HFF-Myc (cell line): ENCODE measurements around the gene NR2C2.

ENCODE experiments used
- DNase-seq: peaks from one replicate; pipeline ENCODE4 v3.0.0-alpha.2; 2011; ENCODE audit warnings: low read depth; ENCODE audit errors: extremely low read depth
- H3K4me3 ChIP-seq: replicated peaks from 2 replicates; pipeline ENCODE4 v1.5.1; 2011; ENCODE audit warnings: low read depth, mild to moderate bottlenecking, control low read depth, low read length
- TF ChIP-seq, protein P1 (sequence below): IDR thresholded peaks from 2 replicates; pipeline ENCODE4 v1.5.1; 2012; ENCODE audit warnings: mild to moderate bottlenecking, low read depth, low read length, control low read depth; ENCODE audit errors: missing control alignments

Gene NR2C2

GRCh38 chr3:15045667-15046066 lies 98.3 kb downstream of the NR2C2 start:
- DNase-seq, result no peak
- TF ChIP-seq, protein P1, sequence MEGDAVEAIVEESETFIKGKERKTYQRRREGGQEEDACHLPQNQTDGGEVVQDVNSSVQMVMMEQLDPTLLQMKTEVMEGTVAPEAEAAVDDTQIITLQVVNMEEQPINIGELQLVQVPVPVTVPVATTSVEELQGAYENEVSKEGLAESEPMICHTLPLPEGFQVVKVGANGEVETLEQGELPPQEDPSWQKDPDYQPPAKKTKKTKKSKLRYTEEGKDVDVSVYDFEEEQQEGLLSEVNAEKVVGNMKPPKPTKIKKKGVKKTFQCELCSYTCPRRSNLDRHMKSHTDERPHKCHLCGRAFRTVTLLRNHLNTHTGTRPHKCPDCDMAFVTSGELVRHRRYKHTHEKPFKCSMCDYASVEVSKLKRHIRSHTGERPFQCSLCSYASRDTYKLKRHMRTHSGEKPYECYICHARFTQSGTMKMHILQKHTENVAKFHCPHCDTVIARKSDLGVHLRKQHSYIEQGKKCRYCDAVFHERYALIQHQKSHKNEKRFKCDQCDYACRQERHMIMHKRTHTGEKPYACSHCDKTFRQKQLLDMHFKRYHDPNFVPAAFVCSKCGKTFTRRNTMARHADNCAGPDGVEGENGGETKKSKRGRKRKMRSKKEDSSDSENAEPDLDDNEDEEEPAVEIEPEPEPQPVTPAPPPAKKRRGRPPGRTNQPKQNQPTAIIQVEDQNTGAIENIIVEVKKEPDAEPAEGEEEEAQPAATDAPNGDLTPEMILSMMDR, result no peak
- no peak overlapping the region for H3K4me3 ChIP-seq

- DNase-seq, result no peak
- H3K4me3 ChIP-seq, result no peak overlapping the region
- TF ChIP-seq, protein P1, result no peak
Observed at GRCh38 chr3:15049584-15049983, 102.2 kb downstream of the NR2C2 start.

DNA sequence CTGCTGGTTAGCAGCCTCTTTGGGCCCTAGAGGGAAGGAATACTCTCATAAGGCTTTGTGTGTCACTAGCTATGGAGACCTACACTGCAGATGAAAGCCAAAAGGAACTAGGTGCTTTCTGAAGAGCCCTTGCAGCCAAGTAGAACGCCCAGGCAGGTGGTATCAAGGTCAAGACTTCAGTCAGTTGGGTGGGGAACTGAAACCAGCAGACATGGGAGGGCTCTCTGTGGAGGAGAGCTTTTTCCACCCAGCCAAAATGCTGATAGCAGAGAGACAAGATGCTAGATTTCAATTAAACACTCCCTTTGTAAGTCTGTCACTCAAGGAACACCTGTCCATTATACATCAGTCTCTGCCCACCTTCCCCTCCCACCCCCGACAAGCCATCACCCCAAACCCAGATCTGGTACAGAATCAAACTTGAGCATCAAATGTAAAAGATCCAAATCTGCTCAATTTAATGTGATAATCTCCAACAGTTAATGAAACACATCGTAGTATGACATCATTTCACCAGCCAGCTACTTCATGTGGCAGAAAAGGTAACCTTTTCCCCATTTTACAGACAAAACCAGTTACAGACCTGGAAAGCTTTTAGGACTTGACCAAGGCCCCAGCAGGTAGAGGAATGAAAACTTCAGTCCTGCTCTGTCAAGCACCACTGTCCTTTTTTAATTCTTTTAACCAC lies 103.2 kb downstream of the NR2C2 start:
- no peak for DNase-seq
- TF ChIP-seq, protein P1, result no peak
- H3K4me3 ChIP-seq, result no peak overlapping the region

GRCh38 chr3:15051531-15051930 lies 104.1 kb downstream of the NR2C2 start:
- H3K4me3 ChIP-seq, result no peak overlapping the region
- no peak for DNase-seq
- TF ChIP-seq, protein P1, result peak; percentile 75

GRCh38 chr3:15052335-15053242 lies 105.2 kb downstream of the NR2C2 start:
- TF ChIP-seq, protein P1, result no peak
- no peak for DNase-seq
- no peak overlapping the region for H3K4me3 ChIP-seq

DNA sequence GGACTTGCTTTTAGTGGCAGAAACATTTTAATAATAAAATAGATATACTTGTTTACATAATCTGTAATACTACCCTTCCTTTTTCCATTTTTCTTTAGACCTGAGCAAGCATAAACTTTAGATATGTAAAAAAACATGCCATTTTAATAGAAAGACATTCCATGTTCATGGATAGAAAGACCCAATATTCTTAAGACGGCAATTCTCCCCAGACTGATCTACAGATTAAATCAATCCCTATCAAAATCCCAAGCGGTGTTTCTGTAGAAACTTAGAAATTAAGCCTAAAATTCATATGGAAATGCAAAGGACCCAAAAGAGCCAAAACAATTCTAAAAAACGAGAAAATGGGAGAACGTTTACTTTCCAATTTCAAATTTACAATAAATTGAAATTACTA lies 106.2 kb downstream of the NR2C2 start:
- H3K4me3 ChIP-seq, result no peak overlapping the region
- TF ChIP-seq, protein P1, result no peak
- DNase-seq, result no peak
